Inferior parietal cortex (tissue), 1 donor: ENCODE data around the gene TPT1.
"Not testable (repeated sequence)": the region's sequence is repeated elsewhere in the genome, so short reads cannot be mapped to it uniquely, and the experiment has no call there.

Source experiments
- DNase-seq: peaks from one replicate; pipeline ENCODE4 v3.0.0-alpha.2; 2016; ENCODE audit errors: extremely low spot score

The TPT1 gene

GRCh38 chr13:45302507-45302906 is 38.5 kb downstream of the TPT1 start:
- DNase-seq: no peak

GRCh38 chr13:45301263-45301662 is 39.7 kb downstream of the TPT1 start:
- no peak for DNase-seq

- DNase-seq: no peak
Observed at GRCh38 chr13:45300190-45300985, 40.6 kb downstream of the TPT1 start.

GRCh38 chr13:45299194-45299593 is 41.8 kb downstream of the TPT1 start:
- DNase-seq: no peak

- DNase-seq: not testable (repeated sequence)
Observed at GRCh38 chr13:45298550-45298949, 42.4 kb downstream of the TPT1 start.

GRCh38 chr13:45298206-45298505 is 42.8 kb downstream of the TPT1 start:
- DNase-seq: no peak

- no peak for DNase-seq
Observed at GRCh38 chr13:45297456-45298205, 43.4 kb downstream of the TPT1 start.

DNA sequence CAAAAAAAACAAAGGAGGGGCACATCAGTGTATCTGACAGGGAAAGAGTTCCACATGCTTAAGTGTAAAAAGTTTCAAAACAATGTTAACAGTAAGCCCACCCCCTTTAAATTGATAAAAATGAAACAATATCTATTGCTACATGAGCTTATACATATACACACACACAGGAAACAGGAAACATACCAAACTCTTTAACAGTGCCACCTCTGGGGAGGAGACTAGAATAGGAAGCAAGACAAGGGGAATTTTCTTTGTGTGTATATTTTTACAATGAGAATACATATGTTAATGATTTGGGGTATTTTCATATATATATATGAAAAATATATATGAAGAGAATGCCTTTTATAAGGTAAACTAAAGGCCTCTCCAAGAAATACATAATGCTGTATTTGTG is 44.7 kb downstream of the TPT1 start:
- no peak for DNase-seq

GRCh38 chr13:45295536-45295935 is 45.4 kb downstream of the TPT1 start:
- DNase-seq: no peak

DNA sequence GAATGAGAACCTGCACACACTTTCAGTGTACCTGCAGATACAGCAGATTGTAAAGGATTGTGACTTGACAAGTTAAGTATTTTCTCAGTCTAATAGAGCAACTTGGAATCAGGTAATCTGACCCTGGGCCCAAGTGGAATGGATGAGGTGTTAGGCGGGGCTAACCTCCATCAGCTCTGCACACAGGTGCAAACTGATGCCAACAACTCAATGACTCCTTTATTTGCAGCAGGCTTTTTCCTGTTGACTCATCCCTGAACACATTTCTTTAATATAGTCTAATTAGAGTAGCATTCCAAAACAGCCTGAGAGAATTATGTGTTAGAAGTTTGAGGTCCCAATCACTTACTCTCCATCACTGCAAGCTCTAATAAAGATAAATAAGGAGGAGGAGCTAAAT is 48.8 kb downstream of the TPT1 start:
- no peak for DNase-seq

DNA sequence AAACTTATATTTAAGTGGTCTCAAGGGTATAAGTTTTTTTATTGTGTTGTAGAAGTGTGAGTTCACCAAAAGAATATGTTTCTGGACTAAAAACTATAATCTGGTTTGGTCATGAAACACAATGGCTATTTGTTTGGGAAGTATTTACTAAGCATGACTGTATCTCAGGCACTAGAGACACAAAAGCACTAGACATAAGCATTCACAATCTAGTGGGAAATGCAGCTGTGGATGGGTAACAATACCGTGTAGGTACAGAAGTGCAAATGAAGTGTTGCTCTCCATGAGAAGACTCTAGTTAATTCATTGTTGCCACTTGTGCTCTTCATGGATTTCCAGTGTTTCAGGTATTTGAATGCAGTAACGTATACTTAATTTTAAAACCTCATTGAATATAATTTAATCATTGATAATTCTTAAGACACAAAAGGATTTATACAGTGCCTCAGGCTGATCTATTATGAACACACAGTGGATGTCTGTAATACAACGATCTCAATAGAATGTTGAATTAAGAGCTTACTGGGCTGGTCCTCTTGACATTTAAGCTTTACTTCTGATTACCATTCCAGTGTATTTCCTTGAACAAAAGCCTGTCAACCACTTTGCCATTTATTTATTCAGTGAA is 50.9 kb downstream of the TPT1 start:
- no peak for DNase-seq
